GM12874 (cell line): Measurements from ENCODE around the gene OR10H3.

ENCODE experiments used
- TF ChIP-seq, protein P1 (sequence below): IDR thresholded peaks from 2 replicates; pipeline ENCODE4 v1.5.1; 2011; ENCODE audit warnings: low read depth, mild to moderate bottlenecking, control low read depth, low read length, moderate library complexity; ENCODE audit not compliant: insufficient read depth

Gene OR10H3

DNA sequence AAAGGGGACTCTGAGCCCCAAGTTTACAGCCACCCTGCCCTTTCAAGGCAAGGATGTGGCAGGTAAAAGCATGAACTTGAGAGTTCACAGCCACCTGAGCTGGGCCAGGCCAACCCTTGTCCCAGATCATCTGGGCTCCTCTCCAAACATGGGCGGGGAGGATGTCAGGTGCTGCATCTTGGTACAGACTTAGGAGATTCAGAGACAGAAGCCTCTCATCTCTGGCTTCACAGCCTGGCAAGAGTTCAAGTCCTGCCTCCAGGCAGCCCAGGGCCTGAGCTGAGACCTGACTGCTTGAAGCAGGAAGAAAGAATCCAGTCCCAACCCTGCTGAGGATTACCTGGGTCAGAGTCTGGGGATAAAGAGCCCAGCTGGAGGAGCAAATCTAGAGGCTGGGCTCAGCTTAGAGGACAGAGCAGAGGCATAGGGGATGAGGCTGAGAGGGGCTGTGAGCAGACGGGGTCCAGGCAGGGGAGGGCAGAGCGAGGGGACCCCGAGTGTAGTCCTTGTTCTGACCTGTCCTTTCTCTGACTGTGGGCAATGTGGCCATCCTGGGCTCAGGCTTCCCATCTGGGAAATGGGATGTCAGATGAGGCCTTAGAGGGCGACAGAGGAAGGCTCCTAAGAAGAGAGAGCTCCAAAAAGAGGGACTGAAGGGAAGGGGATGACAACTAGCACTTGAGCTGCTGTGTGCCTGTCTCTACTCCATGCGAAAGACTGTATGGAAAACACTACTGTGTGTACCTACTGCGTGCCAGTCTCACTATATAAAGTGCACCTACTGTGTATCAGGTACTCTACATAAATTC lies 43.0 kb downstream of the OR10H3 start:
- TF ChIP-seq, protein P1, sequence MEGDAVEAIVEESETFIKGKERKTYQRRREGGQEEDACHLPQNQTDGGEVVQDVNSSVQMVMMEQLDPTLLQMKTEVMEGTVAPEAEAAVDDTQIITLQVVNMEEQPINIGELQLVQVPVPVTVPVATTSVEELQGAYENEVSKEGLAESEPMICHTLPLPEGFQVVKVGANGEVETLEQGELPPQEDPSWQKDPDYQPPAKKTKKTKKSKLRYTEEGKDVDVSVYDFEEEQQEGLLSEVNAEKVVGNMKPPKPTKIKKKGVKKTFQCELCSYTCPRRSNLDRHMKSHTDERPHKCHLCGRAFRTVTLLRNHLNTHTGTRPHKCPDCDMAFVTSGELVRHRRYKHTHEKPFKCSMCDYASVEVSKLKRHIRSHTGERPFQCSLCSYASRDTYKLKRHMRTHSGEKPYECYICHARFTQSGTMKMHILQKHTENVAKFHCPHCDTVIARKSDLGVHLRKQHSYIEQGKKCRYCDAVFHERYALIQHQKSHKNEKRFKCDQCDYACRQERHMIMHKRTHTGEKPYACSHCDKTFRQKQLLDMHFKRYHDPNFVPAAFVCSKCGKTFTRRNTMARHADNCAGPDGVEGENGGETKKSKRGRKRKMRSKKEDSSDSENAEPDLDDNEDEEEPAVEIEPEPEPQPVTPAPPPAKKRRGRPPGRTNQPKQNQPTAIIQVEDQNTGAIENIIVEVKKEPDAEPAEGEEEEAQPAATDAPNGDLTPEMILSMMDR, result no peak

DNA sequence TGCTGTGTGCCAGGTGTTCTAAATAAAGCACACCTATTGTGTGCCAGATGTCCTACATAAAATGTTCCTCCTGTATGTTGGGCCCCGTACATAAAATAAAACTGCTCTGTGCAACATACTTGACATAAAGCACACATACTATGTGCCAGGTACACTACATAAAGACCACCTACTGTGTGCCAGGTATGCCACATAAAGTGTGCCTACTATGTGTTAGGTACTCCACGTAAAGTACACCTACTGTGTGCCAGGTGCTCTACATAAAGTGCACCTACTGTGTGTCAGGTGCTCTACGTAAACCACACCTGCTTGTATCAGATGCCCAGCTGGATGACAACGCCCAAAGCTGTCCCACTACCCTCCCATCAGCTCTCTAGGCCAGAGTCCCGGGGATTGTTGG lies 43.9 kb downstream of the OR10H3 start:
- TF ChIP-seq, protein P1, result no peak

DNA sequence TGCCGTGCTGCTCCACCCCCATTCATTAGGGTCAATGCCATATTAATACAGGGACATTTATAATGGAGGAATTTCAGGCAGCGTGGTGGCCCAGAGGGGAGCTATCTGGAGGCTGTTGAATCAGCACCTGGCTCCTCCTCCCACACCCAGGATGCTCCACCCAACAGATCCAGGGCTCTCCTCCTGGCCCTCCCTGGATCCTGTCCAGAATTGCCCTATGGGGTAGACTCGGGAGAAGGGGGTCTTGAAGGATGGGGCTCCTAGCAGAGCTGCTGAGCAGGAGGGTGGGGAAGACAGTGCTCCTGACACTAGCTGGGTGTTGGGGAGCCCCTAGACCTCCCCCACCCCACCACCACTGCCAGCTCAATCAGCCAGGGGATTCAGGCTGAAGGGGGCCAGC lies 44.4 kb downstream of the OR10H3 start:
- TF ChIP-seq, protein P1, result no peak

DNA sequence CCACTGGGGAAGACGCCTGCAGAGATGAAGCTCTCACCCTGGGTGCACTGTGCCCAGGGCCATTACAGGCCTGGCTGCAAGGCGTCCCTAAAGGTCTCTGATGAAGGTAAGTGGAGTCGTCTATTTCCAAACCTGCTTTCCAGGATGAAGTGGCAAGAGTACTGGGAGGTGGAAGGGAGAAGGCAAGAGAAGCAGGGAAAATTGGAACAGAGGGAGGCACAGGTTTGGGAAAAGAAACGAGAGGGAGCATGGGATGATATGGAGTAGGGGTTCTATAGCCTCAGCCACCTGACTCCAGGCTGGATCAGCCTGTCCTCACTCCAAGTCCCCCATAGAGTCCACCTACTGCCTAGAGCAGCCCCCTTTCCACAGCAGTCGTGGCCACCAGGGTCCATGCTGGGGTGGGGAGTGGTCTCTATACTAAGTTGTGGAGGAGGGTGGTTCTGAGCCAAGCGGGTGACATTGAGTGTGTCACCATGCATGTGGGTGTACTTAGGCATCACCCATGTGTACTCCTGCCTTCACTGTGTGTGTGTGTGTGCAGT lies 49.9 kb downstream of the OR10H3 start, which contains the start of gene OR10H5:
OR10H5 (plus strand) TSS at position 51 of the 545 bp plus-strand sequence. CDS start 6,388 bp downstream, outside the sequence.
- TF ChIP-seq, protein P1, result no peak

DNA sequence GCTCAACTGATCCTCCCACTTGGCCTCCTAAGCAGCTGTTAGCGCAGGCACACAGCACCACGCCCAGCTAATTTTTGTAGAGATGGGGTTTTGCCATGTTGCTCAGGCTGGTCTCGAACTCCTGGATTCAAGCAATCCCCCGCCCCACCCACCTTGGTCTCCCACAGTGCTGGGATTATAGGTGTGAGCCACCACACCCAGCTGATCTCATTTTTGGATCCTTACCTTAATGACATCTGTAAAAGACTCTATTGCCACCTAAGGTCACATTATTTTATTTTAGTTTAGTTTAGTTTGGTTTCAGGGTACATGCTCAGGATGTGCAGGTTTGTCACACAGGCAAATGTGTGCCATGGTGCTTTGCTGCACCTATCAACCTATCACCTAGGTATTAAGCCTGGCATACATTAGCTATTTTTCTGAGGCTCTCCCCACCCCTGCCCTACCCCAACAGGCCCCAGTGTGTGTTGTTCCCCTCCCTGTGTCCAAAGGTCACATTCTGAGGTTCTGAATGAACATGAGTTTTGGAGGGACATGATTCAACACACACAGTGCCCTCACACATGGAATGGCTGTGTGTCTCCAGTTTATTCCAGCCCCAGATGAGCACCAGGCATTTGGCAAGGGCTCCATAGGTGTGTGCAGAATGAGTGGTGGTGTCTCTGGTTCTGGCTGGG lies 50.9 kb downstream of the OR10H3 start:
- TF ChIP-seq, protein P1, result no peak

DNA sequence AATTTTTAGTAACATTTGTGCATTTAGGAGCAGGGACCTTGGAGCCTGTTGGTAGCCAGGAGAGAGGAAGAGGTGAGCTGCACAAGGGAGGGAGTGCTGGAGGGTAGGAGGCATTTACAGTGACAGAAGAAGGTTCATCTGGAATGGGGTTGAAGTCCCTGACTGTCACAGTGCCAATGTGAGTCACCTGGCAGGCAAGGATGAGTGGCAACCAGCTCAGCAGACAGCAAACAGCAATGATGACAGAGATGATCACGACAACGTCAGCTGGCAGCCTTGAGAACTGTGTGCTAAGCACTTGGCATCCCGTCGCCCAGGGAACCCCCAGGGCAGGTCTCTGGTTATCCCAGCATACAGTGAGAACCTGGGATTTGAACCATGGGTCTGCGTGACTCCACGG lies 52.3 kb downstream of the OR10H3 start:
- TF ChIP-seq, protein P1, result no peak
